A673 (cell line): ENCODE measurements around the gene PPM1K.

Experiments
- EZH2 ChIP-seq: fragments of 200-600 bp; sonication (generic); IDR thresholded peaks from 2 replicates; pipeline ENCODE4 v1.6.1; 2017; ENCODE audit warnings: borderline replicate concordance, low read depth, mild to moderate bottlenecking, mixed read lengths, antibody characterized with exemption, low read length; ENCODE audit not compliant: poor library complexity, severe bottlenecking
- TF ChIP-seq, protein P1 (sequence below): fragments of 300-800, 200-600 bp; sonication (generic); conservative IDR thresholded peaks from 2 replicates; pipeline ENCODE4 v1.5.1; 2017; ENCODE audit warnings: low read depth, mild to moderate bottlenecking, antibody characterized with exemption, low read length, moderate library complexity, mixed read lengths

DNA sequence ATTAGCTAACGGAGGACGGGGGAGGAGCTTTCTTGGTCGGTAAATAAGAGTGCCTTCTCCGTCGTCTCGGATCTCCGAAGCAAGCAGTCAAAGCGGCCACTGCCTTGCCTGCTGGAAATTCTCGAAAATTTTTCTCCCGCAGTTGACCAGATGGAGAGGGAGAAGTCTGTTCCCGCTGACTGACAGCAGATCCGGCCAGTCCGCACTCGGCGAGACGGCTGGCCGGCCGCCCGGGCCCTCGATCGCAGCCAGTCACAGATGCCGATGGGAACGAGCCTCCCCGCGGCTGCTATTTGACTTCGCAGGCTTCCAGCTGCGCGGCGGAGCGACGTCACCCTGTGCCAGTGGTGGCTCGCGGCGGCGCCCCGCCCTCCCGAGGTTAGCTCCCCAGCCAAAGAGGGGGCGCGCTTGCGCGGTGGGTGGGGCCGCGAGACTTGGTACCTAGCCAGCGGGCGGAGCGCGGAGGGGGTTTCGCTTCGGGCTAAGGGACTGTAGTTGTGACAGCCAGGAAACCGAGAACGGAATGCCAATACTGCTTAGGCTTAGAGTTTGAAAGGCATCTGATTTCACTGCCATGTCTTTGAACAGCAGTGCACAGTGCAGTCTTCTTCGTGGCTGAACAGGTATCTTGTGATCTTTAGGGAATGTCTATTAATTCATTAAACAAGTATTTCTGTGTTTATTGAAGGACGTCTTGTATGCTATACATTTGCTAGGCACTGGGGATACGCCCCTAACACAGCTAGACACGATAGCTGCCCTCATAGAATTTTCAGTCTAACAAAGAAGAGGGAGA, at the start of gene PPM1K:
- TF ChIP-seq, protein P1, sequence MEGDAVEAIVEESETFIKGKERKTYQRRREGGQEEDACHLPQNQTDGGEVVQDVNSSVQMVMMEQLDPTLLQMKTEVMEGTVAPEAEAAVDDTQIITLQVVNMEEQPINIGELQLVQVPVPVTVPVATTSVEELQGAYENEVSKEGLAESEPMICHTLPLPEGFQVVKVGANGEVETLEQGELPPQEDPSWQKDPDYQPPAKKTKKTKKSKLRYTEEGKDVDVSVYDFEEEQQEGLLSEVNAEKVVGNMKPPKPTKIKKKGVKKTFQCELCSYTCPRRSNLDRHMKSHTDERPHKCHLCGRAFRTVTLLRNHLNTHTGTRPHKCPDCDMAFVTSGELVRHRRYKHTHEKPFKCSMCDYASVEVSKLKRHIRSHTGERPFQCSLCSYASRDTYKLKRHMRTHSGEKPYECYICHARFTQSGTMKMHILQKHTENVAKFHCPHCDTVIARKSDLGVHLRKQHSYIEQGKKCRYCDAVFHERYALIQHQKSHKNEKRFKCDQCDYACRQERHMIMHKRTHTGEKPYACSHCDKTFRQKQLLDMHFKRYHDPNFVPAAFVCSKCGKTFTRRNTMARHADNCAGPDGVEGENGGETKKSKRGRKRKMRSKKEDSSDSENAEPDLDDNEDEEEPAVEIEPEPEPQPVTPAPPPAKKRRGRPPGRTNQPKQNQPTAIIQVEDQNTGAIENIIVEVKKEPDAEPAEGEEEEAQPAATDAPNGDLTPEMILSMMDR: no peak
- no peak for TF ChIP-seq EZH2
